H9 (cell line): ENCODE data around the gene PSMB9. TPM values are rescaled to one million over a fixed set of nuclear protein-coding genes. Genes with fewer than 3 reads are reported as not detected.
A peak's percentile ranks its signal among the peaks of the same experiment; 100 is the strongest.

Source experiments
- DNase-seq: peaks from one replicate; pipeline ENCODE4 v3.0.0-alpha.2; 2017
- H2AFZ ChIP-seq: one replicate; pipeline ENCODE4 v1.6.1; 2013; ENCODE audit warnings: mild to moderate bottlenecking, low read length, control low read depth, moderate library complexity
- H2AK5ac ChIP-seq: 2 replicates; pipeline ENCODE4 v1.6.1; 2013; ENCODE audit warnings: low read length, control low read depth, mixed read lengths; ENCODE audit not compliant: insufficient read length
- H2BK120ac ChIP-seq: one replicate; pipeline ENCODE4 v1.6.1; 2013; ENCODE audit warnings: low read depth, mild to moderate bottlenecking, low read length, control low read depth, inconsistent platforms; ENCODE audit not compliant: poor library complexity, severe bottlenecking
- H2BK12ac ChIP-seq: 2 replicates; pipeline ENCODE4 v1.6.1; 2013; ENCODE audit warnings: low read length, control low read depth, mixed read lengths, low read depth; ENCODE audit not compliant: insufficient read length
- H2BK15ac ChIP-seq: 2 replicates; pipeline ENCODE4 v1.6.1; 2013; ENCODE audit warnings: low read depth, low read length, control low read depth
- H2BK20ac ChIP-seq: one replicate; pipeline ENCODE4 v1.6.1; 2013; ENCODE audit warnings: low read depth, mild to moderate bottlenecking, low read length, control low read depth, inconsistent platforms; ENCODE audit not compliant: poor library complexity, severe bottlenecking
- H2BK5ac ChIP-seq: 2 replicates; pipeline ENCODE4 v1.6.1; 2013; ENCODE audit warnings: low read length, control low read depth, mixed read lengths; ENCODE audit not compliant: insufficient read length
- H3K14ac ChIP-seq: 2 replicates; pipeline ENCODE4 v1.6.1; 2013; ENCODE audit warnings: low read length, control low read depth; ENCODE audit not compliant: insufficient read depth
- H3K18ac ChIP-seq: 2 replicates; pipeline ENCODE4 v1.6.1; 2013; ENCODE audit warnings: low read depth, mild to moderate bottlenecking, mixed read lengths, low read length, control low read depth; ENCODE audit not compliant: insufficient read length
- H3K23ac ChIP-seq: 2 replicates; pipeline ENCODE4 v1.6.1; 2013; ENCODE audit warnings: low read length, control low read depth, mixed read lengths, low read depth; ENCODE audit not compliant: insufficient read length
- H3K23me2 ChIP-seq: 2 replicates; pipeline ENCODE4 v1.6.1; 2013; ENCODE audit warnings: low read depth, mild to moderate bottlenecking, mixed read lengths, low read length, control low read depth; ENCODE audit not compliant: insufficient read length, poor library complexity, severe bottlenecking
- H3K27ac ChIP-seq: 2 replicates; pipeline ENCODE4 v1.5.1; 2013; ENCODE audit warnings: low read length, control low read depth, mixed read lengths, low read depth; ENCODE audit not compliant: insufficient read length
- H3K27me3 ChIP-seq: 2 replicates; pipeline ENCODE4 v1.6.1; 2013; ENCODE audit warnings: low read length, control low read depth, inconsistent platforms; ENCODE audit not compliant: insufficient read depth
- H3K4ac ChIP-seq: 2 replicates; pipeline ENCODE4 v1.6.1; 2013; ENCODE audit warnings: low read depth, mild to moderate bottlenecking, control low read depth, inconsistent platforms, low read length, moderate library complexity
- H3K4me1 ChIP-seq: 2 replicates; pipeline ENCODE4 v1.6.1; 2013; ENCODE audit warnings: low read length, control low read depth, inconsistent platforms; ENCODE audit not compliant: insufficient read depth
- H3K4me2 ChIP-seq: 2 replicates; pipeline ENCODE4 v1.6.1; 2013; ENCODE audit warnings: low read length, control low read depth, mixed read lengths; ENCODE audit not compliant: insufficient read length, insufficient read depth
- H3K56ac ChIP-seq: 2 replicates; pipeline ENCODE4 v1.6.1; 2013; ENCODE audit warnings: low read depth, mild to moderate bottlenecking, mixed read lengths, low read length, control low read depth; ENCODE audit not compliant: insufficient read length
- H3K79me1 ChIP-seq: 2 replicates; pipeline ENCODE4 v1.6.1; 2013; ENCODE audit warnings: low read depth, mild to moderate bottlenecking, moderate library complexity, low read length, control low read depth, inconsistent platforms; ENCODE audit not compliant: insufficient read depth, poor library complexity, severe bottlenecking
- H3K79me2 ChIP-seq: 2 replicates; pipeline ENCODE4 v1.6.1; 2013; ENCODE audit warnings: low read length, control low read depth, inconsistent platforms; ENCODE audit not compliant: insufficient read depth
- H3K9ac ChIP-seq: 2 replicates; pipeline ENCODE4 v1.6.1; 2013; ENCODE audit warnings: low read length, control low read depth, mixed read lengths; ENCODE audit not compliant: insufficient read length; ENCODE audit errors: extremely low read depth
- H3K9me3 ChIP-seq: one replicate; pipeline ENCODE4 v1.6.1; 2013; ENCODE audit warnings: low read depth, low read length, inconsistent platforms; ENCODE audit not compliant: control insufficient read depth
- H3T11ph ChIP-seq: one replicate; pipeline ENCODE4 v1.6.1; 2013; ENCODE audit warnings: mild to moderate bottlenecking, low read length, control low read depth, inconsistent platforms
- H4K20me1 ChIP-seq: one replicate; pipeline ENCODE4 v1.6.1; 2013; ENCODE audit not compliant: control insufficient read depth, insufficient read length, insufficient read depth
- H4K5ac ChIP-seq: 2 replicates; pipeline ENCODE4 v1.6.1; 2013; ENCODE audit warnings: low read depth, mild to moderate bottlenecking, mixed read lengths, low read length, control low read depth; ENCODE audit not compliant: insufficient read length
- H4K8ac ChIP-seq: replicated peaks from 2 replicates; pipeline ENCODE4 v1.6.1; 2013; ENCODE audit warnings: low read length, control low read depth, mixed read lengths, low read depth; ENCODE audit not compliant: insufficient read length
- H4K91ac ChIP-seq: 2 replicates; pipeline ENCODE4 v1.6.1; 2013; ENCODE audit warnings: low read depth, mild to moderate bottlenecking, moderate library complexity, mixed read lengths, low read length, control low read depth; ENCODE audit not compliant: insufficient read length
- H3K27ac Mint-ChIP-seq, 3 experiments: 2 replicates in 2 of 3; 3 replicates in 1 of 3; pipeline ENCODE4 v1.8.0; 2020 to 2021; ENCODE audit warnings: mixed read lengths in 3 of 3, mild to moderate bottlenecking in 1 of 3, moderate library complexity in 1 of 3
- H3K27me3 Mint-ChIP-seq: 2 replicates; pipeline ENCODE4 v1.8.0; 2021; ENCODE audit warnings: low read depth, mild to moderate bottlenecking, moderate library complexity, mixed read lengths
- H3K36me3 Mint-ChIP-seq, 3 experiments: 2 replicates in 2 of 3; 3 replicates in 1 of 3; pipeline ENCODE4 v1.8.0; 2020 to 2021; ENCODE audit warnings: low read depth in 3 of 3, mixed read lengths in 3 of 3; ENCODE audit not compliant: insufficient read depth in 1 of 3
- H3K4me1 Mint-ChIP-seq, 2 experiments: 2 replicates each; pipeline ENCODE4 v1.8.0; 2020; ENCODE audit warnings: mixed read lengths in 2 of 2
- H3K4me3 Mint-ChIP-seq, 2 experiments: 2 replicates in 1 of 2; 3 replicates in 1 of 2; pipeline ENCODE4 v1.8.0; 2020 to 2021; ENCODE audit warnings: mild to moderate bottlenecking in 2 of 2, mixed read lengths in 2 of 2, moderate library complexity in 1 of 2
- H3K9me3 Mint-ChIP-seq, 2 experiments: 2 replicates in 1 of 2; 3 replicates in 1 of 2; pipeline ENCODE4 v1.8.0; 2020; ENCODE audit warnings: mild to moderate bottlenecking in 2 of 2, mixed read lengths in 2 of 2, moderate library complexity in 1 of 2
- WGBS: extraction: QIAGEN DNeasy Blood & Tissue Kit; methylation state at CpG from one replicate; pipeline ENCODE4 v1.1.7; 2013; ENCODE audit warnings: missing lambda C conversion rate, low lambda C conversion rate, mixed read lengths; ENCODE audit not compliant: insufficient read length; ENCODE audit errors: extremely low coverage; 5-methylcytosine and 5-hydroxymethylcytosine counted together
- total RNA-seq: library from RNA; stranded (reverse); gene quantifications from 2 replicates; pipeline ENCODE4 v1.2.1, GENCODE V29; 2021
- TF ChIP-seq, protein P1 (sequence below): fragments of 200-600 bp; sonication (generic); conservative IDR thresholded peaks from 3 replicates; pipeline ENCODE4 v1.8.0; 2021; ENCODE audit warnings: antibody characterized with exemption, mild to moderate bottlenecking

Gene PSMB9
- total RNA-seq, 1 experiment from 2014 or later = 3.5 TPM

DNA sequence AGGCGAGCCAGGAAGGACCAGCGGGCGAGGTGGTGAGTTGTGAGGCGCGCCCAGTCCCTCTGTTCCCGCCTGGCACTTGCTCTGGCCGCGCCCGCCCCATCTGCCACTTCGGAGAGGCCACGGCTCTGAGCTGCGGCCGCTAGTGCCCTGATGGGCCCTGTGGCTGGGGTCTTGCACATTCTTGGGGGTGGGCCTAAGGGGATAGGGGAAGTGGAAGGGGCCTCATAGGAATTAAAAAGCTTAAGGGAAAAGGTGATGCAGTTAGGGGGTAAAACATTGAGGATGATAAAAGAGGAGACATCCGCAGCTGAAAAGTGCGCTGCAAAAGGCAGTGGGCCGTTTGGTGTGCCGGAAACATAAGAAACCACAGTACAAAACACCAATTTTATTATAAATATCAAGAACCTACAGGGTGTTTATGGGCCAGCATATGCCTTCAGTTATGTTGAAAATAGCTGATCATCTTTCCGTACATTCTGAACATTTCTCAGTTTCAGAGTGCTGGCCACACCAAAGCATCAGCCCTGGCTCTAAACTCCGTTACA is 9.1 kb upstream of the PSMB9 start:
- no peak overlapping the region for H2AK5ac ChIP-seq
- no peaks in the 10 kb centered on the region for H3K79me2 ChIP-seq
- H3K14ac ChIP-seq = no peak overlapping the region
- H2AFZ ChIP-seq = no peak overlapping the region
- H3K23me2 ChIP-seq = peaks cover 11% of the 10 kb centered on the region
- no peak overlapping the region for H3K23ac ChIP-seq
- H3K27ac Mint-ChIP-seq = no peak overlapping the region
- peak overlapping the region; percentile 87 to 92 for H3K4me3 Mint-ChIP-seq
- no peak overlapping the region for H3K27ac ChIP-seq
- H2BK20ac ChIP-seq = no peak overlapping the region
- peaks cover 25% of the 10 kb centered on the region for H3K27me3 Mint-ChIP-seq
- H3K9me3 ChIP-seq = no peaks in the 10 kb centered on the region
- no peak overlapping the region for H3T11ph ChIP-seq
- no peak overlapping the region for H3K18ac ChIP-seq
- H2BK5ac ChIP-seq = no peak overlapping the region
- no peaks in the 10 kb centered on the region for H3K79me1 ChIP-seq
- DNase-seq = no peak
- peaks cover 0 to 46% (median 12%) of the 10 kb centered on the region in 3 experiments; a peak in 5 of 7 replicates for H3K36me3 Mint-ChIP-seq
- no peaks in the 10 kb centered on the region for H3K27me3 ChIP-seq
- peak overlapping the region; percentile 63 for H3K4me2 ChIP-seq
- no peak overlapping the region for H3K9ac ChIP-seq
- TF ChIP-seq, protein P1, sequence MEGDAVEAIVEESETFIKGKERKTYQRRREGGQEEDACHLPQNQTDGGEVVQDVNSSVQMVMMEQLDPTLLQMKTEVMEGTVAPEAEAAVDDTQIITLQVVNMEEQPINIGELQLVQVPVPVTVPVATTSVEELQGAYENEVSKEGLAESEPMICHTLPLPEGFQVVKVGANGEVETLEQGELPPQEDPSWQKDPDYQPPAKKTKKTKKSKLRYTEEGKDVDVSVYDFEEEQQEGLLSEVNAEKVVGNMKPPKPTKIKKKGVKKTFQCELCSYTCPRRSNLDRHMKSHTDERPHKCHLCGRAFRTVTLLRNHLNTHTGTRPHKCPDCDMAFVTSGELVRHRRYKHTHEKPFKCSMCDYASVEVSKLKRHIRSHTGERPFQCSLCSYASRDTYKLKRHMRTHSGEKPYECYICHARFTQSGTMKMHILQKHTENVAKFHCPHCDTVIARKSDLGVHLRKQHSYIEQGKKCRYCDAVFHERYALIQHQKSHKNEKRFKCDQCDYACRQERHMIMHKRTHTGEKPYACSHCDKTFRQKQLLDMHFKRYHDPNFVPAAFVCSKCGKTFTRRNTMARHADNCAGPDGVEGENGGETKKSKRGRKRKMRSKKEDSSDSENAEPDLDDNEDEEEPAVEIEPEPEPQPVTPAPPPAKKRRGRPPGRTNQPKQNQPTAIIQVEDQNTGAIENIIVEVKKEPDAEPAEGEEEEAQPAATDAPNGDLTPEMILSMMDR = no peak
- no CpG with 5 or more reads among the region's 19 CpGs for WGBS
- H3K9me3 Mint-ChIP-seq = no peaks in the 10 kb centered on the region
- no peaks in the 10 kb centered on the region for H4K20me1 ChIP-seq
- H2BK12ac ChIP-seq = no peak overlapping the region
- H3K4me1 ChIP-seq = peaks cover 2% of the 10 kb centered on the region; the same call in 1 of the 2 replicates
- no peak overlapping the region for H2BK120ac ChIP-seq
- H2BK15ac ChIP-seq = no peak overlapping the region
- H3K4me1 Mint-ChIP-seq = peaks cover 3% of the 10 kb centered on the region in 2 experiments
- H4K8ac ChIP-seq = no peak overlapping the region
- no peak overlapping the region for H3K56ac ChIP-seq
- no peak overlapping the region for H4K5ac ChIP-seq
- H4K91ac ChIP-seq = no peak overlapping the region
- no peak overlapping the region for H3K4ac ChIP-seq
